GM12878 (cell line): ENCODE results near the gene DTNA. TPM values are rescaled to one million over a fixed set of nuclear protein-coding genes. Genes with fewer than 3 reads are reported as not detected.

Experiments
- ATAC-seq: fragments of 200-7000 bp; cut with Tn5 transposase; 3 replicates; pipeline ENCODE4 v1.9.1; 2020; ENCODE audit warnings: mild to moderate bottlenecking, moderate library complexity
- BruUV-seq: library from RNA; stranded (reverse); fragments of 400-500 nt; replicated peaks from 2 replicates; lab custom pipeline; 2021; lab: Mats Ljungman, UMichigan
- CTCF ChIA-PET: fragments of 300-600 bp; sonication (Branson Sonifier 250); formaldehyde crosslinking; extraction: SDS; loops from one replicate; lab custom pipeline; 2021; ENCODE audit warnings: inconsistent platforms; lab: Yijun Ruan, JAX
- POLR2A ChIA-PET: fragments of 350-600 bp; formaldehyde crosslinking; extraction: SDS; loops from one replicate; lab custom pipeline; 2021; ENCODE audit warnings: inconsistent platforms; lab: Charles Lee
- RAD21 ChIA-PET: fragments of 300-600 bp; sonication (Branson Sonifier 250); formaldehyde crosslinking; loops from one replicate; lab custom pipeline; 2023; ENCODE audit warnings: antibody characterized with exemption; ENCODE audit not compliant: unreplicated experiment; lab: Charles Lee
- SMC1A ChIA-PET: fragments of 300-600 bp; sonication (Branson Sonifier 250); formaldehyde crosslinking; loops from one replicate; lab custom pipeline; 2023; ENCODE audit not compliant: unreplicated experiment, uncharacterized antibody; lab: Charles Lee
- DNase-seq: peaks from one replicate; pipeline ENCODE4 v3.0.0-alpha.2; 2011; ENCODE audit warnings: low read depth, low spot score
- FAIRE-seq: peaks from 3 replicates; lab custom pipeline; 2011; peaks lifted over from hg19 to GRCh38; lab: Jason Lieb, UNC
- H2AFZ ChIP-seq: 2 replicates; pipeline ENCODE4 v1.6.0; 2011; ENCODE audit warnings: low read depth, low read length, control low read depth; ENCODE audit not compliant: control insufficient read depth
- H3K27ac ChIP-seq: 2 replicates; pipeline ENCODE4 v1.5.1; 2011; ENCODE audit warnings: control low read depth; ENCODE audit not compliant: control insufficient read depth, insufficient read depth
- H3K27me3 ChIP-seq, 2 experiments: replicated peaks in 1 of 2; 2 replicates each; pipeline versions ENCODE4 v1.6.0 to v1.6.1; 2011; ENCODE audit warnings: low read length in 1 of 2; ENCODE audit not compliant: control insufficient read depth in 2 of 2, insufficient read depth in 2 of 2
- H3K36me3 ChIP-seq, 2 experiments: 2 replicates each; pipeline ENCODE4 v1.5.1; 2011; ENCODE audit warnings: low read length in 1 of 2; ENCODE audit not compliant: control insufficient read depth in 2 of 2, insufficient read depth in 2 of 2
- H3K4me1 ChIP-seq: 2 replicates; pipeline ENCODE4 v1.6.1; 2011; ENCODE audit warnings: mild to moderate bottlenecking, low read length, moderate library complexity, mixed read lengths; ENCODE audit not compliant: control insufficient read depth, insufficient read depth
- H3K4me2 ChIP-seq: 2 replicates; pipeline ENCODE4 v1.6.0; 2011; ENCODE audit warnings: control low read depth; ENCODE audit not compliant: control insufficient read depth, insufficient read depth
- H3K4me3 ChIP-seq: fragments of 200-600 bp; sonication (generic); 2 replicates; pipeline ENCODE4 v1.5.1; 2016
- H3K79me2 ChIP-seq: 2 replicates; pipeline ENCODE4 v1.6.0; 2011; ENCODE audit warnings: low read length; ENCODE audit not compliant: control insufficient read depth, insufficient read depth
- H3K9ac ChIP-seq: 2 replicates; pipeline ENCODE4 v1.8.0; 2011; ENCODE audit warnings: low read length, control low read depth, mixed read lengths; ENCODE audit not compliant: control insufficient read depth, insufficient read depth
- H3K9me3 ChIP-seq: replicated peaks from 3 replicates; pipeline ENCODE4 v1.5.1; 2011; ENCODE audit warnings: mild to moderate bottlenecking, low read length; ENCODE audit not compliant: control insufficient read depth, insufficient read depth
- H4K20me1 ChIP-seq: 2 replicates; pipeline ENCODE4 v1.6.0; 2011; ENCODE audit not compliant: control insufficient read depth, insufficient read depth
- BCL3 ChIP-seq: IDR thresholded peaks from 2 replicates; pipeline ENCODE4 v1.6.1; 2011; ENCODE audit warnings: borderline replicate concordance, low read depth, mild to moderate bottlenecking, moderate library complexity, low read length; ENCODE audit not compliant: insufficient read depth, poor library complexity, severe bottlenecking
- CBFB ChIP-seq: IDR thresholded peaks from 2 replicates; pipeline ENCODE4 v1.6.1; 2016; ENCODE audit warnings: antibody characterized with exemption, low read depth
- MLLT1 ChIP-seq: fragments of 450-650 bp; IDR thresholded peaks from 2 replicates; pipeline ENCODE4 v1.6.1; 2016; ENCODE audit warnings: mild to moderate bottlenecking
- REST ChIP-seq: IDR thresholded peaks from 2 replicates; pipeline ENCODE4 v1.6.1; 2012; ENCODE audit warnings: mild to moderate bottlenecking, low read depth, low read length
- SKIL ChIP-seq: fragments of 450-650 bp; IDR thresholded peaks from 2 replicates; pipeline ENCODE4 v1.6.1; 2017; ENCODE audit warnings: mild to moderate bottlenecking, low read depth, inconsistent platforms; ENCODE audit not compliant: poor library complexity, severe bottlenecking
- SPI1 ChIP-seq: IDR thresholded peaks from 2 replicates; pipeline ENCODE4 v1.6.1; 2011; ENCODE audit warnings: low read depth, mild to moderate bottlenecking, low read length, moderate library complexity, borderline replicate concordance; ENCODE audit not compliant: insufficient read depth
- WGBS: methylation state at CpG from one replicate; pipeline ENCODE4 v1.1.6; 2016; ENCODE audit warnings: low lambda C conversion rate; ENCODE audit not compliant: insufficient replicate concordance, insufficient coverage; ENCODE audit errors: missing lambda C conversion rate; 5-methylcytosine and 5-hydroxymethylcytosine counted together
- in situ Hi-C: fragments of 300-500 bp; cut with MboI; formaldehyde crosslinking; loops from 9 replicates; pipeline ENCODE4 v1.14.3; 2018; ENCODE audit warnings: mixed read lengths
- intact Hi-C: fragments of 100-400 bp; cut with micrococcal nuclease; formaldehyde crosslinking; loops from one replicate; pipeline ENCODE4 v1.14.2; 2022; ENCODE audit not compliant: unreplicated experiment
- polyA plus RNA-seq, 11 experiments: library from polyadenylated mRNA; depleted of rRNA in 4 of 11; unstranded in 6 of 11; stranded (reverse) in 5 of 11; fragments of >200 nt; fragmentation: Nextera tagmentation in 4 of 11; fragmentation: Illumina TruSeq in 1 of 11; extraction: Ambion mirVana in 4 of 11; extraction: Trizol in 1 of 11; gene quantifications; 1 replicate in 1 of 11; 2 replicates in 10 of 11; pipeline versions ENCODE4 v1.2.1 to v1.2.3, GENCODE V29; 2011 to 2016; ENCODE audit warnings: inconsistent platforms in 2 of 11, missing spikeins in 2 of 11, low read depth in 1 of 11
- total RNA-seq, 4 experiments: library from RNA; depleted of rRNA in 3 of 4; stranded (reverse); fragments of >200 nt in 3 of 4; fragmentation: Illumina TruSeq in 1 of 4; extraction: Trizol in 1 of 4; gene quantifications; 2 replicates each; pipeline versions ENCODE4 v1.2.1 to v1.2.3, GENCODE V29; 2013 to 2021

The DTNA gene
- total and polyA plus RNA-seq, 10 of the 15 experiments (the other 5 are each of a cell fraction or from before 2014, with no cell fraction given): 0.26 to 8.6 (median 0.53) TPM

- TF ChIP-seq REST: no peak
- TF ChIP-seq, all 136 proteins: peak for 0
Measured at GRCh38 chr18:34786162-34786741, 76.2 kb downstream of the DTNA start (continued).

GRCh38 chr18:34787931-34788532 is 77.9 kb downstream of the DTNA start:
- ChIA-PET POLR2A (no interaction called here), RAD21 (interaction anchor here (0.8 to 11.1 kb wide), 9 partner anchors 7 to 1556 kb away, joined by 3 to 107 read pairs (median 5); no protein-coding TSS in a partner anchor), SMC1A (interaction anchor here (0.6 to 9.4 kb wide), 12 partner anchors 14 to 1556 kb away, joined by 3 to 134 read pairs (median 4); no protein-coding TSS in a partner anchor), CTCF (interaction anchor here (0.6 to 10.4 kb wide), 30 partner anchors 9 to 1558 kb away, joined by 3 to 193 read pairs (median 4); no protein-coding TSS in a partner anchor)
- no TSS peak for BruUV-seq
- H3K9me3 ChIP-seq: no peaks in the 10 kb centered on the region
- H3K27ac ChIP-seq: no peak overlapping the region
- no peak overlapping the region for H3K4me2 ChIP-seq
- no peaks in the 10 kb centered on the region; a peak in 1 of 4 replicates for H3K27me3 ChIP-seq
- 0% methylated on average over 7 of the region's 7 CpGs for WGBS
- no peaks in the 10 kb centered on the region for H3K4me1 ChIP-seq
- H3K79me2 ChIP-seq: no peaks in the 10 kb centered on the region
- FAIRE-seq (peak; percentile 73), ATAC-seq (peak; percentile 79), DNase-seq (peak; percentile 11)
- no peaks in the 10 kb centered on the region for H4K20me1 ChIP-seq
- intact Hi-C loops: loop anchor here (1.0 to 10.0 kb wide), 7 partner anchors 59 to 1556 kb away; no protein-coding TSS in a partner anchor
- H3K36me3 ChIP-seq: no peaks in the 10 kb centered on the region
- in situ Hi-C loops: loop anchor here (25.0 kb wide), 1 partner anchor 951 kb away; no protein-coding TSS in a partner anchor
- no peak overlapping the region for H3K4me3 ChIP-seq
- no peak overlapping the region for H3K9ac ChIP-seq
- H2AFZ ChIP-seq: no peak overlapping the region
- TF ChIP-seq CBFB (no peak), BCL3 (no peak), SKIL (no peak), MLLT1 (no peak), SPI1 (no peak)
